ENCODE data around the gene LIN7C. TPM values are rescaled to one million over a fixed set of nuclear protein-coding genes. Genes with fewer than 3 reads are reported as not detected.

LIN7C gene
- total and polyA plus RNA-seq, 2 of the 13 experiments (the other 11 are each of a cell fraction or from before 2014, with no cell fraction given) = 14.8 to 37.2 TPM

- TF ChIP-seq ZGPAT (CRISPR knock-in tag; IDR thresholded peaks at IDR 0.05) (0 out of 2 replicates have a peak, but pooled peaks have one; percentile 33), CREB3 (CRISPR knock-in tag; IDR thresholded peaks at IDR 0.05) (no peak), TOE1 (CRISPR knock-in tag; IDR thresholded peaks at IDR 0.05) (no peak), ZFP36L1 (CRISPR knock-in tag; IDR thresholded peaks at IDR 0.05) (no peak), ZNF160 (CRISPR knock-in tag; IDR thresholded peaks at IDR 0.05) (no peak), PAX8 (CRISPR knock-in tag; IDR thresholded peaks at IDR 0.05; ENCODE audit: borderline replicate concordance) (no peak), ZNF839 (CRISPR knock-in tag; IDR thresholded peaks at IDR 0.05; ENCODE audit: borderline replicate concordance) (no peak), MYC (CRISPR knock-in tag; IDR thresholded peaks at IDR 0.05; ENCODE audit: borderline replicate concordance) (0 out of 2 replicates have a peak, but pooled peaks have one; percentile 0), THAP7 (CRISPR knock-in tag; IDR thresholded peaks at IDR 0.05) (no peak), ZBTB8A (CRISPR knock-in tag; IDR thresholded peaks at IDR 0.05; ENCODE audit: borderline replicate concordance, low read depth) (no peak), ARNT2 (CRISPR knock-in tag; IDR thresholded peaks at IDR 0.05; ENCODE audit: low read depth) (no peak), ZNF792 (CRISPR knock-in tag; IDR thresholded peaks at IDR 0.05) (no peak), ZNF619 (CRISPR knock-in tag; IDR thresholded peaks at IDR 0.05) (no peak), TMF1 (CRISPR knock-in tag; IDR thresholded peaks at IDR 0.05; ENCODE audit: low read depth) (peak; percentile 28; the same call in 1 of the 2 replicates), KMT2A (CRISPR knock-in tag; IDR thresholded peaks at IDR 0.05) (no peak; the same call in 1 of the 2 replicates), PBX3 (CRISPR knock-in tag; IDR thresholded peaks at IDR 0.05; ENCODE audit: borderline replicate concordance) (no peak), KLF16 (CRISPR knock-in tag; IDR thresholded peaks at IDR 0.05) (no peak), HES4 (CRISPR knock-in tag; IDR thresholded peaks at IDR 0.05; ENCODE audit: borderline replicate concordance) (peak; percentile 64; the same call in 1 of the 2 replicates), PRDM15 (CRISPR knock-in tag; IDR thresholded peaks at IDR 0.05) (no peak), RCOR2 (CRISPR knock-in tag; IDR thresholded peaks at IDR 0.05) (no peak)
Observed at GRCh38 chr11:27470826-27471588, 35.6 kb downstream of the LIN7C start (continued).
